GM10248 (cell line): ENCODE results near the gene DSCAM.
A peak's percentile ranks its signal among the peaks of the same experiment; 100 is the strongest.

Experiments used
- CTCF ChIA-PET: fragments of 300-600 bp; sonication (Branson Sonifier 250); formaldehyde crosslinking; extraction: SDS; loops from one replicate; lab custom pipeline; 2021; ENCODE audit warnings: antibody characterized with exemption; lab: Yijun Ruan, JAX
- POLR2A ChIA-PET: fragments of 350-650 bp; sonication (Branson Sonifier 250); formaldehyde crosslinking; extraction: SDS; loops from one replicate; lab custom pipeline; 2020; ENCODE audit warnings: antibody characterized with exemption; lab: Yijun Ruan, JAX
- DNase-seq: peaks from one replicate; pipeline ENCODE4 v3.0.0; 2012; ENCODE audit errors: extremely low spot score
- CTCF ChIP-seq: IDR thresholded peaks from 2 replicates; pipeline ENCODE4 v1.5.1; 2012; ENCODE audit warnings: mild to moderate bottlenecking, low read depth; ENCODE audit errors: extremely low read depth, missing control alignments, control extremely low read depth

Gene DSCAM

GRCh38 chr21:40134731-40135492 lies 712.0 kb downstream of the DSCAM start:
- no peak for DNase-seq
- TF ChIP-seq CTCF: no peak
- ChIA-PET POLR2A (no interaction called here), CTCF (no interaction called here)

GRCh38 chr21:40130476-40130875 lies 716.5 kb downstream of the DSCAM start:
- POLR2A ChIA-PET: no interaction called here
- TF ChIP-seq CTCF: no peak
- CTCF ChIA-PET: no interaction called here
- DNase-seq: no peak

GRCh38 chr21:40129809-40130208 lies 717.1 kb downstream of the DSCAM start:
- ChIA-PET CTCF (no interaction called here), POLR2A (no interaction called here)
- no peak for DNase-seq
- TF ChIP-seq CTCF: no peak

GRCh38 chr21:40128891-40129290 lies 718.1 kb downstream of the DSCAM start:
- ChIA-PET POLR2A (no interaction called here), CTCF (no interaction called here)
- no peak for TF ChIP-seq CTCF
- no peak for DNase-seq

- peak; percentile 36 for TF ChIP-seq CTCF
- no peak for DNase-seq
- ChIA-PET POLR2A (no interaction called here), CTCF (no interaction called here)
Observed at GRCh38 chr21:40120940-40121575, 725.9 kb downstream of the DSCAM start.

GRCh38 chr21:40118527-40118926 lies 728.4 kb downstream of the DSCAM start:
- TF ChIP-seq CTCF: no peak
- ChIA-PET CTCF (no interaction called here), POLR2A (no interaction called here)
- no peak for DNase-seq
